Tibial nerve (tissue), 4 donors: Measurements from ENCODE around the gene SLC18A2. TPM values are rescaled to one million over a fixed set of nuclear protein-coding genes. Genes with fewer than 3 reads are reported as not detected.
"Not testable (repeated sequence)": the region's sequence is repeated elsewhere in the genome, so short reads cannot be mapped to it uniquely, and the experiment has no call there.

ENCODE experiments used
- DNase-seq, 2 donors: peaks; one replicate each; pipeline ENCODE4 v3.0.0-alpha.2; 2019; ENCODE audit warnings: low spot score in 2 of 2
- H3K27ac ChIP-seq, 4 donors: fragments of 200-600 bp; sonication (generic) in 3 of 4; one replicate each; pipeline ENCODE4 v1.5.1; 2017 to 2019; ENCODE audit warnings: mild to moderate bottlenecking in 1 of 4
- H3K27me3 ChIP-seq, 2 donors: fragments of 200-600 bp; sonication (generic) in 1 of 2; one replicate each; pipeline versions ENCODE4 v1.5.1 to v1.6.0; 2017 to 2019
- H3K36me3 ChIP-seq, 3 donors: fragments of 200-600 bp; sonication (generic); one replicate each; pipeline ENCODE4 v1.5.1; 2018 to 2019
- H3K4me1 ChIP-seq, 4 donors: fragments of 200-600 bp; sonication (generic) in 3 of 4; one replicate each; pipeline ENCODE4 v1.5.1; 2017 to 2019
- H3K4me3 ChIP-seq, 4 donors: fragments of 200-600 bp; sonication (generic) in 3 of 4; one replicate each; pipeline ENCODE4 v1.5.1; 2017 to 2019; ENCODE audit warnings: mild to moderate bottlenecking in 1 of 4, moderate library complexity in 1 of 4
- H3K9me3 ChIP-seq, 4 donors: fragments of 200-600 bp; sonication (generic) in 3 of 4; one replicate each; pipeline ENCODE4 v1.5.1; 2017 to 2019
- EP300 ChIP-seq, 2 donors: sonication (generic); formaldehyde crosslinking; IDR thresholded peaks; one replicate each; pipeline ENCODE4 v1.6.1; 2017; ENCODE audit warnings: antibody characterized with exemption in 2 of 2, mild to moderate bottlenecking in 1 of 2
- POLR2A ChIP-seq, 2 donors: fragments of 450-650 bp; IDR thresholded peaks; one replicate each; pipeline ENCODE4 v1.6.1; 2017; ENCODE audit warnings: antibody characterized with exemption in 2 of 2, mild to moderate bottlenecking in 2 of 2, moderate library complexity in 2 of 2
- WGBS, 2 donors: methylation state at CpG; one replicate each; pipeline ENCODE4 v1.1.5; 2018; 5-methylcytosine and 5-hydroxymethylcytosine counted together
- total RNA-seq, 4 donors: library from RNA; depleted of rRNA; stranded (reverse); fragments of >200 nt; gene quantifications; one replicate each; pipeline ENCODE4 v1.1.0, GENCODE V29; 2016
- TF ChIP-seq, protein P1 (sequence below), 5 experiments: fragments of 200-600 bp in 3 of 5; fragments of 450-650 bp in 2 of 5; sonication (generic) in 3 of 5; IDR thresholded peaks; one replicate each; pipeline ENCODE4 v1.5.1; 2016 to 2019; ENCODE audit warnings: antibody characterized with exemption in 5 of 5, mild to moderate bottlenecking in 3 of 5, moderate library complexity in 2 of 5

The SLC18A2 gene
- total RNA-seq, 4 donors from 2014 or later: 0.20 to 0.42 (median 0.22) TPM; not detected in 1

DNA sequence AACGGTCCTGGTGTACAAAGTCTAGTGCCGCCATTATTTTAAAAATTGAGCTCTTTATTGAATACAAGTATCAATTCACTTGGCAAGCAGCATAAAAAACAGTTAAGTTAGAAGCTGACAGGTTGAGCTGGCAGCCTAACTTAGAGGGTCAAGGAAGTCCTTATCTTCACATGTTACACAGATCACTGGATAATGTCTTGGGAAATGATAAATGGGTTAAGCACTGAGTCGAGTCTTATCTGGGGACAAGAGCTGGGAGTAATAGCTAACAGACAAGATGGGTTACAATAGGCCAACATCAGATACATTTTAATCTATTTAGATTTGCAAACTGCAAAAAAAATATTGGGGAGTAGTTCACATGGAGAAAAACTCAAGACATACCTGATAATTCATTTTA, 34.2 kb downstream of the SLC18A2 start:
- DNase-seq: no peak
- 84 to 85% methylated on average over 3 of the region's 3 CpGs for WGBS, 2 donors
- Histone ChIP-seq H3K36me3 (no peaks in the 10 kb centered on the region), H3K4me3 (no peak overlapping the region), H3K27ac (no peak overlapping the region), H3K27me3 (no peaks in the 10 kb centered on the region), H3K4me1 (no peaks in the 10 kb centered on the region), H3K9me3 (no peaks in the 10 kb centered on the region)
- TF ChIP-seq EP300 (IDR thresholded peaks at IDR 0.05): no peak
- TF ChIP-seq POLR2A (IDR thresholded peaks at IDR 0.05): no peak
- TF ChIP-seq, protein P1, sequence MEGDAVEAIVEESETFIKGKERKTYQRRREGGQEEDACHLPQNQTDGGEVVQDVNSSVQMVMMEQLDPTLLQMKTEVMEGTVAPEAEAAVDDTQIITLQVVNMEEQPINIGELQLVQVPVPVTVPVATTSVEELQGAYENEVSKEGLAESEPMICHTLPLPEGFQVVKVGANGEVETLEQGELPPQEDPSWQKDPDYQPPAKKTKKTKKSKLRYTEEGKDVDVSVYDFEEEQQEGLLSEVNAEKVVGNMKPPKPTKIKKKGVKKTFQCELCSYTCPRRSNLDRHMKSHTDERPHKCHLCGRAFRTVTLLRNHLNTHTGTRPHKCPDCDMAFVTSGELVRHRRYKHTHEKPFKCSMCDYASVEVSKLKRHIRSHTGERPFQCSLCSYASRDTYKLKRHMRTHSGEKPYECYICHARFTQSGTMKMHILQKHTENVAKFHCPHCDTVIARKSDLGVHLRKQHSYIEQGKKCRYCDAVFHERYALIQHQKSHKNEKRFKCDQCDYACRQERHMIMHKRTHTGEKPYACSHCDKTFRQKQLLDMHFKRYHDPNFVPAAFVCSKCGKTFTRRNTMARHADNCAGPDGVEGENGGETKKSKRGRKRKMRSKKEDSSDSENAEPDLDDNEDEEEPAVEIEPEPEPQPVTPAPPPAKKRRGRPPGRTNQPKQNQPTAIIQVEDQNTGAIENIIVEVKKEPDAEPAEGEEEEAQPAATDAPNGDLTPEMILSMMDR (IDR thresholded peaks at IDR 0.05): no peak

- no peaks in the 10 kb centered on the region for H3K9me3 ChIP-seq
- no peaks in the 10 kb centered on the region for H3K36me3 ChIP-seq
- no peak for DNase-seq
- no peak for TF ChIP-seq POLR2A (IDR thresholded peaks at IDR 0.05)
- TF ChIP-seq EP300 (IDR thresholded peaks at IDR 0.05): no peak
- TF ChIP-seq, protein P1 (IDR thresholded peaks at IDR 0.05): no peak
- no peak overlapping the region for H3K4me3 ChIP-seq
- WGBS, 2 donors: 95 to 100% methylated on average over 2 of the region's 2 CpGs
- no peak overlapping the region for H3K27ac ChIP-seq
- no peaks in the 10 kb centered on the region for H3K27me3 ChIP-seq
- H3K4me1 ChIP-seq: no peaks in the 10 kb centered on the region
Observed at GRCh38 chr10:117277675-117278074, 36.8 kb downstream of the SLC18A2 start.

DNA sequence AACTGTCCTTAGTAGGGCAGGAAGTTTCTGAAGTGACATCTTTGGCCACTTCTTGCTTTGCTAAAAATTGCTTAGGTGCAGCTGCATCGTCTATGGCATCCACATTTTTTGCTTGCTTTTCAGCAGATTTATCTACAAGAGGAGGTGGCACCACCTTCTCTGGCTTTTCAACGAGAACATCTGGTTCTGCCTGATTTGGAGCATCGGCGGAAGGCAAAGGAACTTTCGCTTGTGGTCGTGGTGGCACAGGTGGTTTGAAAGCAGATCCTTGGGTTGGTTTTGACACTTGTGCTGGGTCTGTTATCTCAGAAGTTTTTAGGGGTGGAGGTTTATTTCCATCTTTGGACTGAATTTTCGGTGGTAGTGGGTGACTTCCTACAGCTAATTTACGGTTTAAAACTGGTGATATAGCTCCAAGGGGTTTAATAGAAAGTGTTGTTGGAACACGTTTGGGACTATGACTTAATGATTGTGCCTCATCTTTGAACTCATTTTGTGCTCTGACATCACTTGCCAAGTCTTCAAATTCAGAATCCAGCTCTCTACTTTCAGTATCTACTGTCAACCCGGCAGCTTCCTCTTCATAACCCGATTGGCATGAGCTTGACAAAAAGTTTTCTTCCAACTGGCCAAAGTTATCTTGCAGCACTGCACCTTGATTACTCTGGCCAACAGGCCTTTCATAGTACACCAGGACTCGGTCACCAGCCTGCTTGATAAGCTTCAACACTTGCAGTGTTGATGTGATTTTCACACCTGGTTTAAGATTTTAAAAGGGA, 44.0 kb downstream of the SLC18A2 start:
- DNase-seq: no peak

DNA sequence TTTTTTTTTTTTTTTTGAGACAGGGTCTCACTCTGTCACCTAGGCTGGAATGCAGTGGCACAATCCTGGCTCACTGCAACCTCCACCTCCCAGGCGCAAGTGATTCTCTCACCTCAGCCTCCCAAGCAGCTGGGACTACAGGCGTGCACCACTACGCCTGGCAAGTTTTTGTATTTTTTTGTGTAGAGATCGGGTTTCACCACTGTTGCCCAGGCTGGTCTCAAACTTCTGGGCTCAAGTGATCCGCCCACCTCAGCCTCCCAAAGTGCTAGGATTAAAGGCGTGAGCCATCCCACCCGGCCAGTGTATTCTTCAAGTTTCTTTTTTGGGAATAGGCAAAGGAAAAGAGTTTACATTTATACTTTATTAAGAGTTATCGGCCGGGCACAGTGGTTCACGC, 50.0 kb downstream of the SLC18A2 start:
- not testable (repeated sequence) for H3K4me1 ChIP-seq, H3K27me3 ChIP-seq, DNase-seq, H3K4me3 ChIP-seq, H3K27ac ChIP-seq, H3K9me3 ChIP-seq
- 91 to 92% methylated on average over 10 of the region's 10 CpGs for WGBS, 2 donors
- H3K36me3 ChIP-seq: peaks cover 0 to 16% (median 0%) of the 10 kb centered on the region in 3 donors

More for the DNA sequence above, 44.0 kb downstream of the SLC18A2 start:
- Histone ChIP-seq H3K9me3 (no peaks in the 10 kb centered on the region), H3K27ac (no peak overlapping the region), H3K36me3 (peaks cover 6 to 40% (median 10%) of the 10 kb centered on the region in 3 donors), H3K4me1 (no peaks in the 10 kb centered on the region), H3K4me3 (no peak overlapping the region), H3K27me3 (no peaks in the 10 kb centered on the region)
- WGBS, 2 donors: 95% methylated on average over 12 of the region's 12 CpGs
- TF ChIP-seq EP300 (IDR thresholded peaks at IDR 0.05) (no peak), POLR2A (IDR thresholded peaks at IDR 0.05) (no peak)
- TF ChIP-seq, protein P1 (IDR thresholded peaks at IDR 0.05): no peak

- no peaks in the 10 kb centered on the region for H3K4me1 ChIP-seq
- TF ChIP-seq, protein P1 (IDR thresholded peaks at IDR 0.05): no peak
- no peak for TF ChIP-seq POLR2A (IDR thresholded peaks at IDR 0.05)
- no peak for TF ChIP-seq EP300 (IDR thresholded peaks at IDR 0.05)
- H3K4me3 ChIP-seq: no peak overlapping the region
- WGBS, 2 donors: 97 to 100% methylated on average over 1 of the region's 1 CpG
- peaks cover 0 to under 1% (median 0%) of the 10 kb centered on the region in 4 donors for H3K9me3 ChIP-seq
- H3K27me3 ChIP-seq: no peaks in the 10 kb centered on the region
- no peak overlapping the region for H3K27ac ChIP-seq
- peaks cover 0 to 11% (median 0%) of the 10 kb centered on the region in 3 donors for H3K36me3 ChIP-seq
- no peak for DNase-seq
Observed at GRCh38 chr10:117294039-117294645, 53.2 kb downstream of the SLC18A2 start.
